ENCODE data around the gene TGIF1.
"Not testable (repeated sequence)": the region's sequence is repeated elsewhere in the genome, so short reads cannot be mapped to it uniquely, and the experiment has no call there.

Gene TGIF1

DNA sequence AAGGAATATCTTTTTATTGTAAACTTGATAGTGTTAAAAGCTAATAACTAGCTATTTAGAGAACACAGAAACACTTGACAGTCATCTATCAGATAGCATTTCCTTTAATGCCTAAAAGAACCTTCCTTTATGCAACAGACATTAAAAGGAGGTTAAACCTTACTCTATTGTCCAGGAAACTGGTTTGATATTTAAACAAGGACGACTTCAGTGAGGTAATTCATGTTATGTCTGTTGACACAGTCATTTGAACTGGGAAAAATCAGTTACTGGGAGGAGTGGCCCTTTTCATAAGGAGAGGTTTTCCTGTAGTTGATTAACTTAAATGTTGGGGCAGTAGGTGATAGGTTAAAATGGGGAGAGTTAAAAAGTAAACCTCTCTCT is 6.7 kb downstream of the TGIF1 start:
- H3K36me3 ChIP-seq (ENCODE audit: insufficient read depth, low read length) = peaks cover 36% of the 10 kb centered on the region
- H3K4me1 ChIP-seq (ENCODE audit: insufficient read depth, low read length) = peaks cover 29% of the 10 kb centered on the region
- no peak overlapping the region for H3K9ac ChIP-seq (ENCODE audit: low read depth, low read length)
- H3K9me3 ChIP-seq (ENCODE audit: control insufficient read depth, insufficient read depth, low read length) = no peaks in the 10 kb centered on the region

DNA sequence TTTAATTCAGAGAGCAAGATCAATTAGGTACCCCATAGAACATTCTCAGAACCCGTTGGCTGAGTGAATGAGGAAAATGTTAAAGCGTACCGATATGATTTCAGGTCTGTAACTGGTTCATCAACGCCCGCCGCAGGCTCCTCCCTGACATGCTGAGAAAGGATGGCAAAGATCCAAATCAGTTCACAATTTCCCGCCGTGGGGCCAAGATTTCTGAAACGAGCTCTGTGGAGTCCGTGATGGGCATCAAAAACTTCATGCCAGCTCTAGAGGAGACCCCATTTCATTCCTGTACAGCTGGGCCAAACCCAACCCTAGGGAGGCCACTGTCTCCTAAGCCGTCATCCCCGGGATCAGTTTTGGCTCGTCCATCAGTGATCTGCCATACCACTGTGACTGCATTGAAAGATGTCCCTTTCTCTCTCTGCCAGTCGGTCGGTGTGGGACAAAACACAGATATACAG is 7.3 kb downstream of the TGIF1 start:
- peaks cover 36% of the 10 kb centered on the region for H3K36me3 ChIP-seq (ENCODE audit: insufficient read depth, low read length)
- H3K9ac ChIP-seq (ENCODE audit: low read depth, low read length) = no peak overlapping the region
- peaks cover 29% of the 10 kb centered on the region for H3K4me1 ChIP-seq (ENCODE audit: insufficient read depth, low read length)
- no peaks in the 10 kb centered on the region for H3K9me3 ChIP-seq (ENCODE audit: control insufficient read depth, insufficient read depth, low read length)

GRCh38 chr18:3458378-3458777 is 8.4 kb downstream of the TGIF1 start:
- H3K36me3 ChIP-seq (ENCODE audit: insufficient read depth, low read length) = peaks cover 33% of the 10 kb centered on the region
- H3K4me1 ChIP-seq (ENCODE audit: insufficient read depth, low read length) = peaks cover 29% of the 10 kb centered on the region
- H3K9ac ChIP-seq (ENCODE audit: low read depth, low read length) = no peak overlapping the region
- no peaks in the 10 kb centered on the region for H3K9me3 ChIP-seq (ENCODE audit: control insufficient read depth, insufficient read depth, low read length)

DNA sequence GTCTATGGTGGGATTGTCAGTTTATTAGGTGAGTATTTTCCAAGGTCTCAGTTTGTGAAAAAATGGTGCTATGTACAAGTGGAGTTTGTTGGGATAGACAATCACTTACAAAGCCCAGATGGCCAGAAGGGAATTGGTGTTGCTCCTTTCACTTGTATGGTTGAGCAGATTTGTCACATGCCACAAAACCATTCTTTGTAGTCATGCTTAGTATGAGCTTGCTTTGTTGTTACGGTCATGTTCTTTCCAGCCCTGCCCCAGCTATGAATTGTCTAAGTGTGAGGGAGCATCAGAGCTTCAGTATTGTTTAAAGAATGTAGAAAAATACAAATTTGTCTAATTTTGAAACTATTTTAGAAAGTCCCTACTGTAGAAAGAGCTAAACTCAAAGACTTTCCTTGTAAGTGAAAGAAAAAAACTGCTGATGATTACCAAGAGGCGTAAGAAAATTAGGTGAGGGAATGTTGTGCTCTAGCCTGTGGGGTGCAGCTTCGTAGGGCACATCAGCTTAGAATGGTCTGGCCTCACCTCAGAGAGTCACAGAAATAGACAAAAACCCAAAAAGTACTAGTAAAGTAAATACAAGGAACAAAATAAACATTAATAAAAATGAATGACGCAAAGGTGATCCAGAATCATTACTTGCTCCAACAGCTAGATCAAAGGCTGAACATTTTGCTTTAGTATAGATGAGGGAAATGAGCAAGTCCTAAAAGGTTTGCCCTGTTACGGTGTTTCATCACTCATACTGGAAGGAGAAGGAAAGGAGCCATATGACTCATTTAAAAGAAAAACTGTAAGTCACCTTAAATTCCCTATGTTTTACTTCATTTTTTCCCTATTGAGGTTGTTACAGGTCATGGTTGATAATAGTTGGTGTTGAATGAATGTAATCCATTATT is 9.2 kb downstream of the TGIF1 start:
- H3K9me3 ChIP-seq (ENCODE audit: control insufficient read depth, insufficient read depth, low read length) = no peaks in the 10 kb centered on the region
- peaks cover 29% of the 10 kb centered on the region for H3K4me1 ChIP-seq (ENCODE audit: insufficient read depth, low read length)
- H3K36me3 ChIP-seq (ENCODE audit: insufficient read depth, low read length) = peaks cover 33% of the 10 kb centered on the region
- no peak overlapping the region for H3K9ac ChIP-seq (ENCODE audit: low read depth, low read length)

DNA sequence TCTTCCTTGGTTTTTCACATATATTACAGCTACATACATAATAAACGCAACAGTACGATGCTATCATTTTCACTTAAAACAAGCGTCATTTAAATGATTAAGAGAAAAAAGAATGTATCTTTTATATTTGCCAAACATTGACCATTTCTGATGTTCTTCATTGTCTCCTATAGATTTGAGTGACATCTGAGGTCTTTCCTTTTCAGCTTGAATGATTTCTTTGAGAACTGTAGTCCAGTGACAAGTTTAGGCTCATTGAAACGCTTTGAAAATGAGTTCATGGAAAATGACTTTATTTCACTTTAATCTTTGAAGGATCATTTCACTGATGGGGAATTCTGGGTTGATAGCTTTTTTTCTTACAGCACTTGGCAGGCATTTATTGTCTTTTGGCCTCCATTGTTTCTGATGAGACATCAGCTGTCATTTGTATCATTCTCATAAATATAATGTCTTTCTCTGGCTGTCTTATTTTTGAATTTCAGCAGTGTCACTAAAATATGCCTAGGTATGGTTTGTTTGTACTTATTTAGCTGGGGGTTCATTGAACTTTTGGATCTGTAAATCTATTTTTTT is 10.9 kb downstream of the TGIF1 start:
- Histone ChIP-seq H3K36me3 (ENCODE audit: insufficient read depth, low read length) (peaks cover 32% of the 10 kb centered on the region), H3K4me1 (ENCODE audit: insufficient read depth, low read length) (peaks cover 26% of the 10 kb centered on the region), H3K9me3 (ENCODE audit: control insufficient read depth, insufficient read depth, low read length) (no peaks in the 10 kb centered on the region), H3K9ac (ENCODE audit: low read depth, low read length) (no peak overlapping the region)

- H3K36me3 ChIP-seq (ENCODE audit: insufficient read depth, low read length) = peaks cover 24% of the 10 kb centered on the region
- H3K4me1 ChIP-seq (ENCODE audit: insufficient read depth, low read length) = peaks cover 25% of the 10 kb centered on the region
- H3K9me3 ChIP-seq (ENCODE audit: control insufficient read depth, insufficient read depth, low read length) = no peaks in the 10 kb centered on the region
These were observed 11.7 kb downstream of the TGIF1 start for GRCh38 chr18:3461704-3462103.

DNA sequence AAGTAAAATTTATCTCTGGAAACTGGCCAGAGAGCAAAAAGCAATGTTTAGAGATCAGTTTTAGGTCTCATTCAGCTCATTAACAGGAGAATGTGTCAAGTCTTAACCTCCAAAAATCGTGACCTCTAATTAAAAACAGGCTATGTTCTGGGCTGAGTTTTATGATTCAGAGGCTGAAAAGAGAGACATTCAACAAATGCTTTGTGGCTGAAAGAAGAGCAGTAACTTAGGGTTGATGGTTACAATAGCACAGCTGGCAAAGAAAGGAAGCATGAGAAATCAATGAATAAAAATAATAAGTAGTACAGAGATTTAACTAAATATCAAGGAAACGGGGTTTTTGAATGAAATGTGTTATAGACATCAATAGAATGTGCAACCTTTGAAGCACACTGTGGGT is 13.1 kb downstream of the TGIF1 start:
- no peaks in the 10 kb centered on the region for H3K9me3 ChIP-seq (ENCODE audit: control insufficient read depth, insufficient read depth, low read length)
- peaks cover 23% of the 10 kb centered on the region for H3K4me1 ChIP-seq (ENCODE audit: insufficient read depth, low read length)
- no peak overlapping the region for H3K9ac ChIP-seq (ENCODE audit: low read depth, low read length)
- peaks cover 14% of the 10 kb centered on the region for H3K36me3 ChIP-seq (ENCODE audit: insufficient read depth, low read length)

More at GRCh38 chr18:3461704-3462103, 11.7 kb downstream of the TGIF1 start:
- H3K9ac ChIP-seq (ENCODE audit: low read depth, low read length) = no peak overlapping the region

DNA sequence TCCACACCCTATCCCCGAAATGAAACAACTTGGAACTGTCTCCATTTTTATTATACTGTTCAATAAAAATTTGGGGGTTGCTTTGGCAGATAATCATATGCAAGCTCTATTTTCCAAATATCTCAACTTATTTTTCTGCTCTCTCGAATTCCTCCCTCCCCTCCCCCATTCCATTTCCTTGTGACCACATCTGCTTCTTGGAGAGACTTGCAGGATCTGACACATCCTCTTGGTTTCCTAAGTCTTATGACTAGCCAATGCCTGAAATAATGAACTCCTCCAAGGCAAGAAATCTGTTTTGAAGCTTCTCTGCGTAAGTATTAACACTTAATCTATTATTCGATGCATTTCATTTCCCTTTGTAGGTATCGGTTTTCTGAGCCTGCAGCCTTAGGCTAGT is 16.1 kb downstream of the TGIF1 start:
- no peaks in the 10 kb centered on the region for H3K36me3 ChIP-seq (ENCODE audit: insufficient read depth, low read length)
- H3K9ac ChIP-seq (ENCODE audit: low read depth, low read length) = no peak overlapping the region
- H3K9me3 ChIP-seq (ENCODE audit: control insufficient read depth, insufficient read depth, low read length) = no peaks in the 10 kb centered on the region
- H3K4me1 ChIP-seq (ENCODE audit: insufficient read depth, low read length) = peaks cover 22% of the 10 kb centered on the region

DNA sequence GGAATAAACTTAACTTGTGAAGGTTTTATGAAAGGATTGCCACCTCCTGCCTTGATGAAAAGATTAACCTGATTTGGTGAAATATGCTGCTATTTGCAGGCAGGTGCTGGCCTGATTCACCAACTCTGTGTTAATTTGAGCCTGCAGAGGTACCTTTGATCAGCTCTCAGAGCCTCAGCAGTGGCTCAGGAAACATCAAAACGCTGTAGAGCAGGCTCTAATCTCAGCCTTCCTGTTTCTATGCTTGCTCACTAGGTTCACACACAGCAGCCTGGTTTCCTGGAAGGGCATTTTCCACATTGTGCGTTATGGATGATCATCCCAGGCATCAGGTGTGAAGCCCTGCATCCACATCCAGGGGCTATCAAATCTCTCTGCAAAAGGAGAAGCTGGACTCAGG is 16.9 kb downstream of the TGIF1 start:
- H3K36me3 ChIP-seq (ENCODE audit: insufficient read depth, low read length) = no peaks in the 10 kb centered on the region
- H3K9me3 ChIP-seq (ENCODE audit: control insufficient read depth, insufficient read depth, low read length) = no peaks in the 10 kb centered on the region
- peaks cover 22% of the 10 kb centered on the region for H3K4me1 ChIP-seq (ENCODE audit: insufficient read depth, low read length)
- H3K9ac ChIP-seq (ENCODE audit: low read depth, low read length) = no peak overlapping the region

- H3K9me3 ChIP-seq (ENCODE audit: control insufficient read depth, insufficient read depth, low read length) = no peaks in the 10 kb centered on the region
- H3K4me1 ChIP-seq (ENCODE audit: insufficient read depth, low read length) = peaks cover 22% of the 10 kb centered on the region
- H3K9ac ChIP-seq (ENCODE audit: low read depth, low read length) = no peak overlapping the region
- no peaks in the 10 kb centered on the region for H3K36me3 ChIP-seq (ENCODE audit: insufficient read depth, low read length)
These were observed 18.2 kb downstream of the TGIF1 start for GRCh38 chr18:3468066-3468705.

- H3K4me1 ChIP-seq (ENCODE audit: insufficient read depth, low read length) = peaks cover 22% of the 10 kb centered on the region
- no peaks in the 10 kb centered on the region for H3K36me3 ChIP-seq (ENCODE audit: insufficient read depth, low read length)
- H3K9ac ChIP-seq (ENCODE audit: low read depth, low read length) = no peak overlapping the region
- no peaks in the 10 kb centered on the region for H3K9me3 ChIP-seq (ENCODE audit: control insufficient read depth, insufficient read depth, low read length)
These were observed 18.9 kb downstream of the TGIF1 start for GRCh38 chr18:3468833-3469232.

DNA sequence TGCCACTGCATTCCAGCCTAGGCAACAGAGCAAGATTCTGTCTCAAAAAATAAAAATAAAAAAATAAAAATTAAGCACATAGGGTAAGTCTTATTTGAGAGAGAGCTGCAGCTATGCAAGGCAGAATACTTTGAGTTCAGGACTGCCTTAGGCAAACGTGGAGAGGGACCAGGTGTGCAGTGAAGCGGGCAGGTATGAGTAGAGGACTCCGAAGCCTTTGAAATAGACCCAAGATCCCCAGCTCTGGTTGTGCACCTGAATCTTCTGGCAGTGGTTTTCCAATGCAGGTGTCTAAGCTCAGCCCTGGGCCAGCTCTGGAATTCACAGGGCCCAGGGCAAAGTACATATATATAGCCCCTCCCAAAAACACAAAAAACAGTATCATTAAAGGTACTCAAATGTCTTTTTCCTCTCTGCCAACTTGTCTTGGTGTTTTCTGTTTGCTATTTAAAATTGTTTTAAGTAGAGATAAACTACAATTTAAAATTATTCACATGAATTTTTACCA is 21.2 kb downstream of the TGIF1 start:
- Histone ChIP-seq H3K9me3 (ENCODE audit: control insufficient read depth, insufficient read depth, low read length) (no peaks in the 10 kb centered on the region; the same call in 1 of the 2 replicates), H3K9ac (ENCODE audit: low read depth, low read length) (no peak overlapping the region), H3K4me1 (ENCODE audit: insufficient read depth, low read length) (peaks cover 21% of the 10 kb centered on the region), H3K36me3 (ENCODE audit: insufficient read depth, low read length) (no peaks in the 10 kb centered on the region)

DNA sequence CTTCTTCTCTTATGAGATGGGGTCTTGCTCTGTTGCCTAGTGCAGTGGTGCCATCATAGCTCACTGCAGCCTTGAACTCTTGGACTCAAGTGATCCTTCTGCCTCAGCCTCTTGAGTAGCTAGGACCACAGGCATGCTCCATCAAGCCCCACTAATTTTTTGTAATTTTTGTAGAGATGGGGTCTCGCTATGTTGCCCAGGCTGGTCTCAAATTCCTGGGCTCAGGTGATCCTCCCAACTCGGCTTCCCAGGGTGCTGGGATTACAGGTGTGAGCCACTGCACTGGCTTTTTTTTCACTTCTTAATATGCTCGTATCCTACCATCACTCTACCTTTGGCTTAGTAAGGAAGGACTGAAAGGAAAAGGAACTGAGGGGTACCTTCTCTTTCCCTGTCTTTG is 22.1 kb downstream of the TGIF1 start:
- H3K9me3 ChIP-seq (ENCODE audit: control insufficient read depth, insufficient read depth, low read length); H3K9ac ChIP-seq (ENCODE audit: low read depth, low read length); H3K36me3 ChIP-seq (ENCODE audit: insufficient read depth, low read length): not testable (repeated sequence)
- H3K4me1 ChIP-seq (ENCODE audit: insufficient read depth, low read length) = peaks cover 12% of the 10 kb centered on the region

- no peak overlapping the region for H3K9ac ChIP-seq (ENCODE audit: low read depth, low read length)
- no peaks in the 10 kb centered on the region for H3K36me3 ChIP-seq (ENCODE audit: insufficient read depth, low read length)
- H3K4me1 ChIP-seq (ENCODE audit: insufficient read depth, low read length) = peaks cover 8% of the 10 kb centered on the region
- H3K9me3 ChIP-seq (ENCODE audit: control insufficient read depth, insufficient read depth, low read length) = no peaks in the 10 kb centered on the region; the same call in 1 of the 2 replicates
These were observed 22.9 kb downstream of the TGIF1 start for GRCh38 chr18:3472681-3473544.
